PFSK-1 (cell line): Measurements from ENCODE around the gene ADAM12.

Source experiments
- FOXP2 ChIP-seq: optimal IDR thresholded peaks from 2 replicates; pipeline ENCODE3; 2011; ENCODE audit warnings: borderline replicate concordance, control low read depth, inconsistent platforms; ENCODE audit not compliant: insufficient read depth; ENCODE audit errors: extremely low read length, extremely low read depth
- POLR2AphosphoS5 ChIP-seq: IDR thresholded peaks from 2 replicates; pipeline ENCODE4 v1.6.1; 2012; ENCODE audit warnings: low read depth, mild to moderate bottlenecking, control low read depth, low read length, moderate library complexity
- SIN3A ChIP-seq: IDR thresholded peaks from 2 replicates; pipeline ENCODE4 v1.6.1; 2012; ENCODE audit warnings: mild to moderate bottlenecking, low read length, moderate library complexity, borderline replicate concordance; ENCODE audit not compliant: insufficient read depth
- TAF1 ChIP-seq: IDR thresholded peaks from 2 replicates; pipeline ENCODE4 v1.6.1; 2012; ENCODE audit warnings: low read length, control low read depth, borderline replicate concordance; ENCODE audit not compliant: insufficient read depth
- TF ChIP-seq, protein P1 (sequence below), 2 experiments: IDR thresholded peaks; 2 replicates each; pipeline versions ENCODE4 v1.6.1 to v1.8.0; 2011 to 2012; ENCODE audit warnings: low read depth in 2 of 2, low read length in 2 of 2, control low read depth in 1 of 2, inconsistent platforms in 1 of 2, mild to moderate bottlenecking in 1 of 2, moderate library complexity in 1 of 2; ENCODE audit not compliant: insufficient read depth in 1 of 2

ADAM12 gene

DNA sequence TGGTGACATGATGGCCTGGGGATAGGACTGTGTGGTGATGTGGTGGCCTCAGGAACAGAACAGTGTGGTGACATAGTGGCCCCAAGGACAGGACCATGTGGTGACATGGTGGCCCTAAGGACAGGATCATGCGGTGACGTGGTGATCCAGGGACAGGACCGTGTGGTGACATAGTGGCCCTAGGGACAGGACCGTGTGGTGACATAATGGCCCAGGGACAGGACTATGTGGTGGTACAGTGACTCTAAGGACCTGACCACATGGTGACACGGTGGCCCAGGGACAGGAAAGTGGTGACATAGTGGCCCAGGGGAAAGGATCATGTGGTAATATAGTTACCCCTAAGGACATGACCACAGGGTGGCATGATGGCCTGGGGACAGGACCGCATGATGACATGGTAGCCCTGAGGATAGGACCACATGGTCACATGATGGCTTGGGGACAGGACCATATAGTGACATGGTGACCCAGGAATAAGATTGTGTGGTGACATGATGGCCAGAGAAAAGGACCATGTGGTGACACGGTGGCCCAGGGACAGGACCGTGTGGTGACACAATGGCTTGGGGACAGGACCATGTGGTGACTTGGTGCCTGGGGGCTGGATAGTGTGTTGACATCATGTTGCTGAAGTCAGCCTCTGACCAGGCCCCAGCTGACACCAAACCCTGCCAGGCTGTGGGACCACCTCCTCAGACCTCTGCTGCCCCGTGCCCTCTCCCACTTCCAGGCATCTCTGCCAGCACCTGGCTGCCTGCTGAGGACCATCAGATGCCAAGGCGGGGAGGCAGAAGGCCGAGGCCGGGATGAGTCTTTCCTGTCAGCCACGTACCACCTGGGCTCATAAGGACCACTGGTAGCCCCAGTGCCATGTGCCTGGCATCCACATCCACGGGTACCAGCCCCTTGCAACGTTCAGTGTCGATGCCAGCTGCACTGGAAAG lies 99.5 kb downstream of the ADAM12 start:
- no peak for TF ChIP-seq FOXP2
- no peak for TF ChIP-seq POLR2AphosphoS5
- no peak for TF ChIP-seq SIN3A

DNA sequence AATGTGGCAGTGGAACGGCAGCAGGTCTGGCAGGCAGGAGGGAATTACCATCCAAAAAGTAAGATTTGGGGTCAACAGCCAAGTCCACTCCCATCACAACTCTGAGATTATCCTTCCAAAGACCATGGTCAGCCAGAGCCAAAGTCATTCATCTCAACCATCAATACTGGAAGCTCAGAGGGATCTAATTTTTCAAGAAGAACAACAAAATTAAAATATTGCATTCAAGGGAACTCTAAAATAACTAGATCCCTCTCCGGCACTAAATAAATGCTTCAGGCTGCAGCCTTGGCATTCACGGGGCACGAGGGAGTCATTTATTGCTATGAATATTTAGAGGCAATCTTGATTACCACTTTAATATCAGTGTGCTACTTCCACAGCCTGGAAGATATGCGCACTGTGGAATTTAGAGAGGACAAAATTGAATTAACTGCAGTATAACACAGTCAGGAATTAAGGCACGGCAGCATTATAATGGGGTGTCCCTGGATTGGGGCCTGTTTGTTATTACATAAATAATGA lies 102.0 kb downstream of the ADAM12 start:
- TF ChIP-seq FOXP2, result no peak
- TF ChIP-seq, protein P1, sequence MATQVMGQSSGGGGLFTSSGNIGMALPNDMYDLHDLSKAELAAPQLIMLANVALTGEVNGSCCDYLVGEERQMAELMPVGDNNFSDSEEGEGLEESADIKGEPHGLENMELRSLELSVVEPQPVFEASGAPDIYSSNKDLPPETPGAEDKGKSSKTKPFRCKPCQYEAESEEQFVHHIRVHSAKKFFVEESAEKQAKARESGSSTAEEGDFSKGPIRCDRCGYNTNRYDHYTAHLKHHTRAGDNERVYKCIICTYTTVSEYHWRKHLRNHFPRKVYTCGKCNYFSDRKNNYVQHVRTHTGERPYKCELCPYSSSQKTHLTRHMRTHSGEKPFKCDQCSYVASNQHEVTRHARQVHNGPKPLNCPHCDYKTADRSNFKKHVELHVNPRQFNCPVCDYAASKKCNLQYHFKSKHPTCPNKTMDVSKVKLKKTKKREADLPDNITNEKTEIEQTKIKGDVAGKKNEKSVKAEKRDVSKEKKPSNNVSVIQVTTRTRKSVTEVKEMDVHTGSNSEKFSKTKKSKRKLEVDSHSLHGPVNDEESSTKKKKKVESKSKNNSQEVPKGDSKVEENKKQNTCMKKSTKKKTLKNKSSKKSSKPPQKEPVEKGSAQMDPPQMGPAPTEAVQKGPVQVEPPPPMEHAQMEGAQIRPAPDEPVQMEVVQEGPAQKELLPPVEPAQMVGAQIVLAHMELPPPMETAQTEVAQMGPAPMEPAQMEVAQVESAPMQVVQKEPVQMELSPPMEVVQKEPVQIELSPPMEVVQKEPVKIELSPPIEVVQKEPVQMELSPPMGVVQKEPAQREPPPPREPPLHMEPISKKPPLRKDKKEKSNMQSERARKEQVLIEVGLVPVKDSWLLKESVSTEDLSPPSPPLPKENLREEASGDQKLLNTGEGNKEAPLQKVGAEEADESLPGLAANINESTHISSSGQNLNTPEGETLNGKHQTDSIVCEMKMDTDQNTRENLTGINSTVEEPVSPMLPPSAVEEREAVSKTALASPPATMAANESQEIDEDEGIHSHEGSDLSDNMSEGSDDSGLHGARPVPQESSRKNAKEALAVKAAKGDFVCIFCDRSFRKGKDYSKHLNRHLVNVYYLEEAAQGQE (IDR thresholded peaks at IDR 0.05; ENCODE audit: insufficient read depth in 1 of 2, low read depth in 2 of 2, low read length in 2 of 2), result no peak
- no peak for TF ChIP-seq TAF1
- no peak for TF ChIP-seq POLR2AphosphoS5
- TF ChIP-seq SIN3A, result no peak

DNA sequence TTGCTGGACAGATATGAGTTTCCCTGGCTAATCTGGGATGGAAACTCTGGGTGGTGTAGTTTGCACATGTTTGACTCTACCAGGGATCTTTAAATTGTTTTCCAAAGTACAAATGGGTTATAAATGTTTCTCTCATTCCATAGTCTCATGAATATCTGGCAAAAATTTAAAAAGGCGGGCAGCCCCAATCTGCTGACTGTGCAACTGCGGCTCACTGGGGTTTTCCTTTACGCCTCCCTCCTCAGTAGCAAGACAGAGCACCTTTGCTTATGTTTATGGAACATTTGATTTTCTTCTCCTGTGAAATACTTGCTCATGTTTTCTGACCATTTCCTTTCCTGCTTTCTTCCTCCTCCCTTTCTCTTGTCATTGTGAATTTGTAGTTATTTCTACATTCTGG lies 105.0 kb downstream of the ADAM12 start:
- TF ChIP-seq SIN3A (no peak), POLR2AphosphoS5 (no peak), TAF1 (no peak), FOXP2 (no peak)
- TF ChIP-seq, protein P1 (IDR thresholded peaks at IDR 0.05; ENCODE audit: insufficient read depth in 1 of 2, low read depth in 2 of 2, low read length in 2 of 2), result no peak

DNA sequence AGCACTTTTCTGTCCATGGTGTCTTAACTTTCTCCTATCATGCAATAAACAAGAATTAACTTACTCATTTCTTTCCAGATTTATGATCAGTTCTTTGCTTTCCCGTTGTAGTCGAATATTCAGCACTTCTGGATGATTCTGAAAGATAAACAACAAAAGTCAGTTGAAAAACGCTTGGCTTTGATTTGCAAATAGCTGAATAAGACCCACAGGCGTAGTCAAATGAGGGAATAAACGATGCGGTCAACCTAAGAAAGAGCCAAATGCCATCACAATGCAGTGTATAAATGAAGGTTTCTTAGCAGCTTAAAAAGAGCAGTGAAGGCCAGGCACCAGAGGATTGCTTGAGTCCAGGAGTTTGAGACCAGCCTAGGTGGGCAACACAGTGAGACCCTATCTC lies 109.4 kb downstream of the ADAM12 start:
- TF ChIP-seq, protein P1 (IDR thresholded peaks at IDR 0.05; ENCODE audit: insufficient read depth in 1 of 2, low read depth in 2 of 2, low read length in 2 of 2), result no peak
- no peak for TF ChIP-seq POLR2AphosphoS5
- no peak for TF ChIP-seq SIN3A
- TF ChIP-seq FOXP2, result no peak
- TF ChIP-seq TAF1, result no peak

DNA sequence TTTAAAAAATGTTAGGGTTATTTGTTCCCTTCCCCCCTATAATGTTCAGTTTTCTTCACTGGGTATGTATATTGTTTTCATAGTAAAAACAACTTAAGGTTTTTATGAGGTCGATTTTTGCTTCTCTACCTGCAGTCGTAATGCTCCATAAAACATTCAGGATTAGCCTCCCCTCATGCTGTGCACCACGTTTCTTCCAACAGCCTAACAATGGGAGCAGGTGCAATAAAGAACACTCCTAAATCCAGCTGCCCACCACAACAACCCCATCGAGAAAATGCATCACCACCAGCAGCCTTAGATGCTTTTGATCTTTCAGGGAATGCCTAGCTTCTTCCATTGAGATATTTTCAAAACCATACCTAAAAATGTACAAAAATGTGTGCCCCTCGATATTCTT lies 111.1 kb downstream of the ADAM12 start:
- no peak for TF ChIP-seq POLR2AphosphoS5
- TF ChIP-seq SIN3A, result no peak
- TF ChIP-seq TAF1, result no peak
- TF ChIP-seq, protein P1 (IDR thresholded peaks at IDR 0.05; ENCODE audit: insufficient read depth in 1 of 2, low read depth in 2 of 2, low read length in 2 of 2), result no peak
